ENCODE data around the gene MAP3K2.
A peak's percentile ranks its signal among the peaks of the same experiment; 100 is the strongest.

MAP3K2 gene

DNA sequence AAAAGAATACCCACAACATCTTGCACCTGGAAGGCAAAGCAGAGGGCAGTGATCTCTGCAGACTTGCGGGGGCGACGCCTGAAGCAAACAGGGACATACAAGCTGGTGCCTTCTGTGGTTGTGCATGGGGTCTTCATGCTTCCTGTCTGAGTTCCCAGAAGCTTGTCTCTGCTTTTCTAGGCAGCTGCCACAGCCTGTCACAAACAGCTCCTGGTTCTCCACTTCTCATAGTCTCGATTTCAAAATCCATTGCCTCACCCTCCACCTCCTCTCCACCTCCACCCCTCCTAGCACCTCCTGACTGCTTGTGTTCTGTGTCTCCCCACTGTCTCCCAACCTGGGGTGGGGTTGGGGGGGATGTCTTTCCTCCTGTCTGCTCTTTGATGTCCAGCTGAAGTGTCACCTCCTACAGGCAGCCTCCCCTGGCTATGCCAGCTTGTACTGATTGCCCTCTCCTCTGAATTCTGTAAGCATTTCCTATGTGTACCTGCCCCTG is 28.8 kb upstream of the MAP3K2 start:
- H3K4me3 ChIP-seq (ENCODE audit: low read depth, low read length), result no peak overlapping the region
- in situ Hi-C loops (cut with HindIII; ENCODE audit: low sequenced_read_pairs), result no loop called here
- no peak for DNase-seq (ENCODE audit: low read depth)
- TF ChIP-seq, protein P1, sequence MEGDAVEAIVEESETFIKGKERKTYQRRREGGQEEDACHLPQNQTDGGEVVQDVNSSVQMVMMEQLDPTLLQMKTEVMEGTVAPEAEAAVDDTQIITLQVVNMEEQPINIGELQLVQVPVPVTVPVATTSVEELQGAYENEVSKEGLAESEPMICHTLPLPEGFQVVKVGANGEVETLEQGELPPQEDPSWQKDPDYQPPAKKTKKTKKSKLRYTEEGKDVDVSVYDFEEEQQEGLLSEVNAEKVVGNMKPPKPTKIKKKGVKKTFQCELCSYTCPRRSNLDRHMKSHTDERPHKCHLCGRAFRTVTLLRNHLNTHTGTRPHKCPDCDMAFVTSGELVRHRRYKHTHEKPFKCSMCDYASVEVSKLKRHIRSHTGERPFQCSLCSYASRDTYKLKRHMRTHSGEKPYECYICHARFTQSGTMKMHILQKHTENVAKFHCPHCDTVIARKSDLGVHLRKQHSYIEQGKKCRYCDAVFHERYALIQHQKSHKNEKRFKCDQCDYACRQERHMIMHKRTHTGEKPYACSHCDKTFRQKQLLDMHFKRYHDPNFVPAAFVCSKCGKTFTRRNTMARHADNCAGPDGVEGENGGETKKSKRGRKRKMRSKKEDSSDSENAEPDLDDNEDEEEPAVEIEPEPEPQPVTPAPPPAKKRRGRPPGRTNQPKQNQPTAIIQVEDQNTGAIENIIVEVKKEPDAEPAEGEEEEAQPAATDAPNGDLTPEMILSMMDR (IDR thresholded peaks at IDR 0.05; ENCODE audit: low read depth, low read length, missing control alignments), result no peak

DNA sequence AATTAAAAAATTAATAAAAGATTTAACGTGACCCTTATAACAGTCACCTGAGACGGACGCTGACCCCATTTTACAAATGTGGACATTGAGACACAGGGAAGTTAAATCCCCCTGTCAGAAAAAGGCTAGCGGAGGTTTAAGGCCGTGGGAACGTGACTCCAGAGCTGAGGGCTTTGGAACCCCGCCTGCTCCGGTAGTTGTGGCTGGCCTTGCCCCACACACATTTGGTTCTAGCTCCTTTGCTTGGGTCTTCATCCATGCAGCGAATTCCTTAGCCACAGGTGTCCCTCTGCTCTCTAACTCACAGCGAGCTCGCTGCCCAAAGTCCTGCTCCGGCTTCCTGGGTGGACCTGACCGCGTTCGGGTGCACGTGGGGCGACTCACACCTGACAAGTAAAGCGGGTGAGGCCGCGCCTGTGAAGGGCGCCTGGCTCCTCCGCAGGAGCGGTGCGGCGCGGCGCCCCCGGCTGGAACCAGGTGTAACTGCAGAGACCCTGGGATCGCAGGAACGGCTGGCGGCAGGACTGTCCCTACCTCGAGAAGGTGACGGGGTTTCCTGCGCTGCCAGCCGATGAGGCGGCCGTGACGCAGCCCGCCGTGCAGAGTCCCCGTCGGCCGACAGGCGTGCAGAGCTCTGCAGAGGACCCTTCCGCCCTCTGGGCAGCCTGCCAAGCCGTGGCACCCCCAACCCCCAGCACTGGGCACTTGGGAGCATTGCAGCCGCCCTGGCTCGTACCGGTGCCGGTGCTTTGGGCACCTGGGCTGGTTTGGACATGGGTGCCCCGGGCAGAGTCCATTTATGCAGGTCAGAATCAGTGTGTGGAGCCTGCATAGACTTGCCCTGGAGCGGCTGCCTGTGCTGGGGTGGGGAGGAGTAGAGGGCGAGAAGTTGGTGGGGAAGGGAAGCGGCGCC is 28.1 kb upstream of the MAP3K2 start:
- peak overlapping the region; percentile 27 for H3K4me3 ChIP-seq (ENCODE audit: low read depth, low read length)
- TF ChIP-seq, protein P1 (IDR thresholded peaks at IDR 0.05; ENCODE audit: low read depth, low read length, missing control alignments), result peak; percentile 59
- in situ Hi-C loops (cut with HindIII; ENCODE audit: low sequenced_read_pairs), result no loop called here
- DNase-seq (ENCODE audit: low read depth), result no peak

DNA sequence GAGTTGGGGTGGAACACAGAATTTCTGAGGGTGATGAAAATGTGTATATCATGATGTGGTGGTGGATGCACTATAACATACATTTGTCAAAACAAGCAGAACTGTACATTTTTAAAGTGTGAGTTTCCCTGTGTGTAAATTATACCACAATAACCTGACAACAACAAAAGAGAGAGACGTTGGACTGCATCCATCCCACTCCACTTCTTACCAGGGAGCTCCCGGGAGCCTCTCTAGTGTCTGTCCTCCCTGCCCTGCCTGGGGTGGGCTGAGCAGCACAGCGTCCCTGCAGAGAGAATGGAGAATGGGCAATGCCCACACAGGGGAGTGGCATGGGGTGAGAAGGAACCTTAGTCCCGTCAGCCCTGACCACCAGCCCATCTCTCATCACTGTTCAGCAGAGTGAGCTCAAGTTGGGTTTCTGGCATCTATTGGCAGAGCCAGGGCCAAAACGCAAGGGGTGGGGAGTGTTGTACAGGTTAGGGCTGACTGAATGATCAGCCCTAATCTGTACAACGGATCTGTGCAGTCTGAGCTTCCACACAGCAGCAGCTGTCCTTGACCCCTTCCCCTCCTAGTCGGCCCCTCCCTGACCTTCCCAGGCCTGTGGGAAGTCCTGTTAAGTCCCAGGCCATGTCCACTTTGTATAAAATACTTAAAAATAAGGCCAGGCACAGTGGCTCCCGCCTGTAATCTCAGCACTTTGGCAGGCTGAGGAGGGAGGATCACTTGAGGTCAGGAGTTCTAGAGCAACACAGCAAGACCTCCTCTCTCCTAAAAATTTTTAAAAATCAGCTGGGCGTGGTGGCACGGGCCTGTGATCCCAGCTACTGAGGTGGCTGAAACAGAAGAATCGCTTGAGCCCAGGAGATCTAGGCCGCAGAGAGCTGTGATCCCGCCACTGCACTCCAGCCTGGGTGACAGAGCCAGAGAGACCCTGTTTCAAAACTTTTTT is 27.1 kb upstream of the MAP3K2 start:
- H3K4me3 ChIP-seq (ENCODE audit: low read depth, low read length), result no peak overlapping the region
- no peak for DNase-seq (ENCODE audit: low read depth)
- in situ Hi-C loops (cut with HindIII; ENCODE audit: low sequenced_read_pairs), result no loop called here
- TF ChIP-seq, protein P1 (IDR thresholded peaks at IDR 0.05; ENCODE audit: low read depth, low read length, missing control alignments), result no peak

DNA sequence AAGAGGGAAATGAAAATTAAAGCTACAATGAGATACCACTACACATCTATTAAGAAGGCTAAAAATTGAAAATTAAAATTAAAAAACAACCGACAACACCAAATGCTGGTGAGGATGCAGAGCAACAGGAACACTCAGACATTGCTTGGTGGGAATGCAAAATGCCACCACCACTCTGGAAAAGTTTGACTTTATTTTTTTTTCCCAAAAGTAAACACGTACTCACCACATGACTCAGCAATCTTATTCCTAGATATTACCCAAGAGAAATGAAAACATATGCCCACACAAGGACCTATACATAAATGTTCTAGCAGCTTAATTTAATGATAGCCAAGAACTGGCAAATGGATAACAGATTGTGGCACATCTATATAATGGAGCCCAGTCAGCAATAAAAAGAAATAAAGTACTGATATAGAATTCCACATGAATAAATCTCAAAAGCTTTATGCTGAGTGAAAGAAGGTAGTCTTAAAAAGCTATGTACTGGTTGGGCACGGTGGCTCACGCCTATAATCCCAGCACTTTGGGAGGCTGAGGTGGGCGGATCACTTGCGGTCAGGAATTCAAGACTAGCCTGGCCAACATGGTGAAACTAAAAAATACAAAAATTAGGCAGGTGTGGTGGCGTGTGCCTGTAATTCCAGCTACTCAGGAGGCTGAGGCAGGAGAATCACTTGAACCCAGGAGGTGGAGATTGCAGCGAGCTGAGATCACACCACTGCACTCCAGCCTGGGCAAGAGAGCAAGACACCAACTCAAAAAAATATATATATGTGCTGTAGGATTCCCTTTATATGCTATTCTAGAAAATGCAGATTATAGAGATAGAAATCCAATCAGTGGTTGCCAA is 26.2 kb upstream of the MAP3K2 start:
- TF ChIP-seq, protein P1 (IDR thresholded peaks at IDR 0.05; ENCODE audit: low read depth, low read length, missing control alignments), result no peak
- no peak for DNase-seq (ENCODE audit: low read depth)
- H3K4me3 ChIP-seq (ENCODE audit: low read depth, low read length), result no peak overlapping the region
- in situ Hi-C loops (cut with HindIII; ENCODE audit: low sequenced_read_pairs), result no loop called here

DNA sequence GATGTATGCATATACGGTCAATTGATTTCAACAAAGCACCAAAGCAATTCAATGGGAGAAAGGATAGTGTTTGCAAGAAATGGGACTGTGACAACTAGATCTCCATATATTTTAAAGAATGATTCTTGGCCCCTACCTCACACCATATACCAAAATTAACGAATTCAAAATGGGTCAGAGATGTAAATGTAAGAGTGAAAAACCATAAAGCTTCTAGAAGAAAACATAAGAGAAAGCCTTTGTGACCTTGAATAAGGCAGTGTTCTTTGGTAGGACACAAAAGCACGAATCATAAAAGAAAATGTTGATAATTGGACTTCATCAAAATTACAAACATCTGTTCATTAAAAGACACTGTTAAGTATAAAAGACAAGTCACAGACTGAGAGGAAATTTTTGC is 25.4 kb upstream of the MAP3K2 start:
- no peak for DNase-seq (ENCODE audit: low read depth)
- H3K4me3 ChIP-seq (ENCODE audit: low read depth, low read length), result no peak overlapping the region
- in situ Hi-C loops (cut with HindIII; ENCODE audit: low sequenced_read_pairs), result no loop called here
- TF ChIP-seq, protein P1 (IDR thresholded peaks at IDR 0.05; ENCODE audit: low read depth, low read length, missing control alignments), result no peak

Data from astrocyte of the cerebellum (primary cell).